HepG2 (cell line): Measurements from ENCODE around the gene GLYR1. TPM values are rescaled to one million over a fixed set of nuclear protein-coding genes. Genes with fewer than 3 reads are reported as not detected.

ENCODE experiments used
- ATF7 ChIP-seq, 2 experiments: fragments of 450-650 bp in 1 of 2; sonication (generic) in 1 of 2; formaldehyde crosslinking in 1 of 2; IDR thresholded peaks; 2 replicates each; pipeline versions ENCODE4 v1.4.0 to v1.6.1; 2016 to 2020; ENCODE audit warnings: antibody characterized with exemption in 1 of 2, mild to moderate bottlenecking in 1 of 2, missing genetic modification reagents in 1 of 2
- BCL6 ChIP-seq: IDR thresholded peaks from 2 replicates; pipeline ENCODE4 v1.6.1; 2016; ENCODE audit warnings: missing genetic modification reagents, missing compliant biosample characterization
- CEBPG ChIP-seq: IDR thresholded peaks from 2 replicates; pipeline ENCODE4 v1.6.1; 2016
- GATA4 ChIP-seq: sonication (generic); IDR thresholded peaks from 2 replicates; pipeline ENCODE4 v1.6.1; 2016; ENCODE audit warnings: antibody characterized with exemption, low read depth, borderline replicate concordance
- KDM6A ChIP-seq: IDR thresholded peaks from 2 replicates; pipeline ENCODE4 v1.6.1; 2016; ENCODE audit warnings: low read depth
- NPAS2 ChIP-seq: sonication (generic); formaldehyde crosslinking; IDR thresholded peaks from 2 replicates; pipeline ENCODE4 v1.8.0; 2022; ENCODE audit warnings: mild to moderate bottlenecking, missing genetic modification reagents, borderline replicate concordance
- PAF1 ChIP-seq: IDR thresholded peaks from 2 replicates; pipeline ENCODE4 v1.6.1; 2016; ENCODE audit warnings: missing genetic modification reagents, missing compliant biosample characterization
- POGZ ChIP-seq: sonication (generic); formaldehyde crosslinking; IDR thresholded peaks from 2 replicates; pipeline ENCODE4 v1.4.0; 2020; ENCODE audit warnings: mild to moderate bottlenecking, missing genetic modification reagents
- POLR2A ChIP-seq, 2 experiments: IDR thresholded peaks; 2 replicates each; pipeline ENCODE4 v1.6.1; 2011; ENCODE audit warnings: low read depth in 2 of 2, low read length in 2 of 2, mild to moderate bottlenecking in 1 of 2, moderate library complexity in 1 of 2; ENCODE audit not compliant: insufficient read depth in 1 of 2
- RBM22 ChIP-seq: fragments of 200-400 bp; formaldehyde crosslinking; optimal IDR thresholded peaks from 2 replicates; pipeline ENCODE3; 2017; ENCODE audit warnings: mild to moderate bottlenecking, low read length, moderate library complexity
- TBX3 ChIP-seq: fragments of 450-650 bp; IDR thresholded peaks from 2 replicates; pipeline ENCODE4 v1.6.1; 2017; ENCODE audit warnings: antibody characterized with exemption, mild to moderate bottlenecking, inconsistent platforms, borderline replicate concordance
- ZFY ChIP-seq: sonication (generic); formaldehyde crosslinking; IDR thresholded peaks from 2 replicates; pipeline ENCODE4 v1.4.0; 2020; ENCODE audit warnings: missing genetic modification reagents
- ZNF205 ChIP-seq: IDR thresholded peaks from 2 replicates; pipeline ENCODE4 v1.6.1; 2018; ENCODE audit warnings: missing biosample characterization, missing genetic modification reagents
- ZNF7 ChIP-seq: IDR thresholded peaks from 2 replicates; pipeline ENCODE4 v1.6.1; 2016; ENCODE audit warnings: missing biosample characterization, missing genetic modification reagents
- ZNF841 ChIP-seq: sonication (generic); formaldehyde crosslinking; IDR thresholded peaks from 2 replicates; pipeline ENCODE4 v1.8.1; 2023; ENCODE audit warnings: missing genetic modification reagents, borderline replicate concordance
- ZSCAN22 ChIP-seq: sonication (generic); formaldehyde crosslinking; IDR thresholded peaks from 2 replicates; pipeline ENCODE4 v1.4.0; 2020; ENCODE audit warnings: mild to moderate bottlenecking, missing genetic modification reagents
- polyA plus RNA-seq, 8 experiments: library from polyadenylated mRNA; depleted of rRNA in 3 of 8; stranded (reverse) in 7 of 8; unstranded in 1 of 8; fragments of >200 nt; fragmentation: Illumina TruSeq in 4 of 8; extraction: Trizol in 4 of 8; gene quantifications; 2 replicates each; pipeline versions ENCODE4 v1.2.1 to v1.2.3, GENCODE V29; 2011 to 2016; ENCODE audit warnings: low read depth in 4 of 8, missing spikeins in 1 of 8, mixed read lengths in 1 of 8; ENCODE audit not compliant: insufficient read depth in 1 of 8
- total RNA-seq, 5 experiments: library from RNA; depleted of rRNA; stranded (reverse); fragments of >200 nt; fragmentation: Illumina TruSeq; extraction: Trizol; gene quantifications; 2 replicates each; pipeline ENCODE4 v1.2.3, GENCODE V29; 2016; ENCODE audit warnings: low read depth in 1 of 5
- TF ChIP-seq, protein P1 (sequence below): sonication (generic); formaldehyde crosslinking; IDR thresholded peaks from 2 replicates; pipeline ENCODE4 v1.4.0; 2020; ENCODE audit warnings: mild to moderate bottlenecking, missing genetic modification reagents
- TF ChIP-seq, protein P2 (sequence below): sonication (generic); formaldehyde crosslinking; IDR thresholded peaks from 2 replicates; pipeline ENCODE4 v1.4.0; 2020; ENCODE audit warnings: missing genetic modification reagents
- TF ChIP-seq, protein P3 (sequence below): IDR thresholded peaks from 2 replicates; pipeline ENCODE4 v1.6.1; 2016; ENCODE audit warnings: missing compliant biosample characterization, missing genetic modification reagents, borderline replicate concordance
- TF ChIP-seq, protein P4 (sequence below): sonication (generic); formaldehyde crosslinking; IDR thresholded peaks from 2 replicates; pipeline ENCODE4 v1.9.0; 2021; ENCODE audit warnings: mild to moderate bottlenecking, missing genetic modification reagents

The GLYR1 gene
- total and polyA plus RNA-seq, 2 of the 13 experiments (the other 11 are each of a cell fraction or from before 2014, with no cell fraction given) = 28.3 to 48.7 TPM

DNA sequence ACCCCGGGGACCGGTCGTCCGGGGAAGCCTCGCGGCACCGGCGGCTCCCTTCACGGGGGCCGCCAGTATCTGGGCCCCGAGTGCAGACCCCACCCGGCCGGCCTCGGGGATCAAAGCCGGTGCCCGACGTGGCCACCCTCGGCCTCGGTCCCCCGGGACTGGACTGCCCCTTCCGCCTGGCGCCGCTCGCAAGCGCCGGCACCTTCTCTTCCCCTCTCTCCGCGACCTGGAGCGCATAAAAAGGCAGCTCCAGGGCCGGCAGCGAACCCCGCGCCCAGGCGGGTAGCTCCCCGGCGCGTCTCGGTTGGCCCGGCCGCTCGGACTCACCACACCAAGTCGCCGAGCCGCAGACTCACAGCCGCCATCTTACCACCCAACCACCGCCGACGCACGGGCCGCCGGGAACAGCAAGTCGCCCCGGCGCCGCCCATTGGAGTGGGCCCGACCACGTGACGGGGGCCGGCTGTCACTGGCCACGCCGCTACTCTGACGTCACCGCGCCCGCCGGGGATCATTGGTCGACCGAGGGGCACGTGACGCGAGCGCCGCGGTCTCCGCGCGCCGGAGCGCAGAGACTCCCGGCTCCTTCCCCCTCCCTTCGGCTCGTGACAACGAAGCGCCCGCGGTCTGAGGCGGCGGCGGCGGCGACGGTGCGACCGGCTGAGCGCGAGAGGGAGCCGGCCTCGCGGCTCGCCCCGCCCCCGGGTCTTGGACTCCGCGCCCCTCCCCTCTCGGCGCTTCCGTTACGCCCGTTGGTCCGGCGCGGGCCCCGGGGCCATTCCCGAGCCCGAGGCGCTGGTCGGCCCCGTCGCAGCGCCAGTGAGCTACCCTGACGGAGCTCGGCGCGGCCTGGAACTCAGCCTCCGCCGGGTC is at the start of gene GLYR1, which contains the start of gene UBN1 (continued):
- TF ChIP-seq, protein P1, sequence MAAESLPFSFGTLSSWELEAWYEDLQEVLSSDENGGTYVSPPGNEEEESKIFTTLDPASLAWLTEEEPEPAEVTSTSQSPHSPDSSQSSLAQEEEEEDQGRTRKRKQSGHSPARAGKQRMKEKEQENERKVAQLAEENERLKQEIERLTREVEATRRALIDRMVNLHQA (CRISPR knock-in tag) = no peak
- TF ChIP-seq, protein P2, sequence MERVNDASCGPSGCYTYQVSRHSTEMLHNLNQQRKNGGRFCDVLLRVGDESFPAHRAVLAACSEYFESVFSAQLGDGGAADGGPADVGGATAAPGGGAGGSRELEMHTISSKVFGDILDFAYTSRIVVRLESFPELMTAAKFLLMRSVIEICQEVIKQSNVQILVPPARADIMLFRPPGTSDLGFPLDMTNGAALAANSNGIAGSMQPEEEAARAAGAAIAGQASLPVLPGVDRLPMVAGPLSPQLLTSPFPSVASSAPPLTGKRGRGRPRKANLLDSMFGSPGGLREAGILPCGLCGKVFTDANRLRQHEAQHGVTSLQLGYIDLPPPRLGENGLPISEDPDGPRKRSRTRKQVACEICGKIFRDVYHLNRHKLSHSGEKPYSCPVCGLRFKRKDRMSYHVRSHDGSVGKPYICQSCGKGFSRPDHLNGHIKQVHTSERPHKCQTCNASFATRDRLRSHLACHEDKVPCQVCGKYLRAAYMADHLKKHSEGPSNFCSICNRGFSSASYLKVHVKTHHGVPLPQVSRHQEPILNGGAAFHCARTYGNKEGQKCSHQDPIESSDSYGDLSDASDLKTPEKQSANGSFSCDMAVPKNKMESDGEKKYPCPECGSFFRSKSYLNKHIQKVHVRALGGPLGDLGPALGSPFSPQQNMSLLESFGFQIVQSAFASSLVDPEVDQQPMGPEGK (CRISPR knock-in tag) = 0 out of 2 replicates have a peak, but pooled peaks have one; percentile 12
- TF ChIP-seq POLR2A (IDR thresholded peaks at IDR 0.05; ENCODE audit: insufficient read depth in 1 of 2, low read depth in 2 of 2, low read length in 2 of 2) (peak; percentile 51 to 81), ZNF7 (CRISPR knock-in tag) (no peak), CEBPG (CRISPR knock-in tag) (no peak), ZNF841 (CRISPR knock-in tag) (no peak), PAF1 (CRISPR knock-in tag) (no peak), ZSCAN22 (CRISPR knock-in tag) (no peak), BCL6 (0 out of 2 replicates have a peak, but pooled peaks have one; percentile 9), ZFY (CRISPR knock-in tag) (peak; percentile 83), GATA4 (no peak; the same call in 1 of the 2 replicates), ZNF205 (0 out of 2 replicates have a peak, but pooled peaks have one; percentile 13), ATF7 (IDR thresholded peaks at IDR 0.05) (peak; percentile 90), ATF7 (CRISPR knock-in tag; IDR thresholded peaks at IDR 0.05) (0 out of 2 replicates have a peak, but pooled peaks have one; percentile 52), NPAS2 (CRISPR knock-in tag) (no peak), TBX3 (no peak), POGZ (CRISPR knock-in tag) (peak; percentile 78), KDM6A (CRISPR knock-in tag) (no peak), RBM22 (no peak)
- TF ChIP-seq, protein P3, sequence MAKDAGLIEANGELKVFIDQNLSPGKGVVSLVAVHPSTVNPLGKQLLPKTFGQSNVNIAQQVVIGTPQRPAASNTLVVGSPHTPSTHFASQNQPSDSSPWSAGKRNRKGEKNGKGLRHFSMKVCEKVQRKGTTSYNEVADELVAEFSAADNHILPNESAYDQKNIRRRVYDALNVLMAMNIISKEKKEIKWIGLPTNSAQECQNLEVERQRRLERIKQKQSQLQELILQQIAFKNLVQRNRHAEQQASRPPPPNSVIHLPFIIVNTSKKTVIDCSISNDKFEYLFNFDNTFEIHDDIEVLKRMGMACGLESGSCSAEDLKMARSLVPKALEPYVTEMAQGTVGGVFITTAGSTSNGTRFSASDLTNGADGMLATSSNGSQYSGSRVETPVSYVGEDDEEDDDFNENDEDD (CRISPR knock-in tag) = peak; percentile 49; the same call in 1 of the 2 replicates
- TF ChIP-seq, protein P4, sequence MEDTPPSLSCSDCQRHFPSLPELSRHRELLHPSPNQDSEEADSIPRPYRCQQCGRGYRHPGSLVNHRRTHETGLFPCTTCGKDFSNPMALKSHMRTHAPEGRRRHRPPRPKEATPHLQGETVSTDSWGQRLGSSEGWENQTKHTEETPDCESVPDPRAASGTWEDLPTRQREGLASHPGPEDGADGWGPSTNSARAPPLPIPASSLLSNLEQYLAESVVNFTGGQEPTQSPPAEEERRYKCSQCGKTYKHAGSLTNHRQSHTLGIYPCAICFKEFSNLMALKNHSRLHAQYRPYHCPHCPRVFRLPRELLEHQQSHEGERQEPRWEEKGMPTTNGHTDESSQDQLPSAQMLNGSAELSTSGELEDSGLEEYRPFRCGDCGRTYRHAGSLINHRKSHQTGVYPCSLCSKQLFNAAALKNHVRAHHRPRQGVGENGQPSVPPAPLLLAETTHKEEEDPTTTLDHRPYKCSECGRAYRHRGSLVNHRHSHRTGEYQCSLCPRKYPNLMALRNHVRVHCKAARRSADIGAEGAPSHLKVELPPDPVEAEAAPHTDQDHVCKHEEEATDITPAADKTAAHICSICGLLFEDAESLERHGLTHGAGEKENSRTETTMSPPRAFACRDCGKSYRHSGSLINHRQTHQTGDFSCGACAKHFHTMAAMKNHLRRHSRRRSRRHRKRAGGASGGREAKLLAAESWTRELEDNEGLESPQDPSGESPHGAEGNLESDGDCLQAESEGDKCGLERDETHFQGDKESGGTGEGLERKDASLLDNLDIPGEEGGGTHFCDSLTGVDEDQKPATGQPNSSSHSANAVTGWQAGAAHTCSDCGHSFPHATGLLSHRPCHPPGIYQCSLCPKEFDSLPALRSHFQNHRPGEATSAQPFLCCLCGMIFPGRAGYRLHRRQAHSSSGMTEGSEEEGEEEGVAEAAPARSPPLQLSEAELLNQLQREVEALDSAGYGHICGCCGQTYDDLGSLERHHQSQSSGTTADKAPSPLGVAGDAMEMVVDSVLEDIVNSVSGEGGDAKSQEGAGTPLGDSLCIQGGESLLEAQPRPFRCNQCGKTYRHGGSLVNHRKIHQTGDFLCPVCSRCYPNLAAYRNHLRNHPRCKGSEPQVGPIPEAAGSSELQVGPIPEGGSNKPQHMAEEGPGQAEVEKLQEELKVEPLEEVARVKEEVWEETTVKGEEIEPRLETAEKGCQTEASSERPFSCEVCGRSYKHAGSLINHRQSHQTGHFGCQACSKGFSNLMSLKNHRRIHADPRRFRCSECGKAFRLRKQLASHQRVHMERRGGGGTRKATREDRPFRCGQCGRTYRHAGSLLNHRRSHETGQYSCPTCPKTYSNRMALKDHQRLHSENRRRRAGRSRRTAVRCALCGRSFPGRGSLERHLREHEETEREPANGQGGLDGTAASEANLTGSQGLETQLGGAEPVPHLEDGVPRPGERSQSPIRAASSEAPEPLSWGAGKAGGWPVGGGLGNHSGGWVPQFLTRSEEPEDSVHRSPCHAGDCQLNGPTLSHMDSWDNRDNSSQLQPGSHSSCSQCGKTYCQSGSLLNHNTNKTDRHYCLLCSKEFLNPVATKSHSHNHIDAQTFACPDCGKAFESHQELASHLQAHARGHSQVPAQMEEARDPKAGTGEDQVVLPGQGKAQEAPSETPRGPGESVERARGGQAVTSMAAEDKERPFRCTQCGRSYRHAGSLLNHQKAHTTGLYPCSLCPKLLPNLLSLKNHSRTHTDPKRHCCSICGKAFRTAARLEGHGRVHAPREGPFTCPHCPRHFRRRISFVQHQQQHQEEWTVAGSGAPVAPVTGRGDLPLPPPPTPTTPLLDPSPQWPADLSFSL = no peak
